Neural cell (in vitro differentiated cells): ENCODE measurements around the gene STAT3. TPM values are rescaled to one million over a fixed set of nuclear protein-coding genes. Genes with fewer than 3 reads are reported as not detected.

Experiments
- H2AFZ ChIP-seq: fragments of 200-600, 300-800 bp; sonication (generic), shearing (Covaris generic); 2 replicates; pipeline ENCODE4 v1.6.0; 2014; ENCODE audit warnings: low read depth, mild to moderate bottlenecking, antibody characterized with exemption, low read length, moderate library complexity
- H3F3A ChIP-seq: fragments of 200-600 bp; shearing (Covaris generic); 2 replicates; pipeline ENCODE4 v1.6.1; 2016; ENCODE audit warnings: mild to moderate bottlenecking, moderate library complexity, mixed read lengths, antibody characterized with exemption, low read length; ENCODE audit not compliant: insufficient read depth, poor library complexity, severe bottlenecking
- H3K27ac ChIP-seq: fragments of 200-600, 300-800 bp; sonication (generic), shearing (Covaris generic); 2 replicates; pipeline ENCODE4 v1.5.1; 2014; ENCODE audit warnings: mild to moderate bottlenecking, low read length, moderate library complexity
- H3K27me3 ChIP-seq: fragments of 300-800, 200-600 bp; sonication (generic), shearing (Covaris generic); 2 replicates; pipeline ENCODE4 v1.6.0; 2014; ENCODE audit warnings: mild to moderate bottlenecking, low read depth, low read length, moderate library complexity; ENCODE audit not compliant: insufficient read depth
- H3K36me3 ChIP-seq: fragments of 300-800, 200-600 bp; sonication (generic), shearing (Covaris generic); 2 replicates; pipeline ENCODE4 v1.5.1; 2014; ENCODE audit warnings: mild to moderate bottlenecking, antibody characterized with exemption, low read length, moderate library complexity; ENCODE audit not compliant: insufficient read depth
- H3K4me2 ChIP-seq: fragments of 300-800, 200-600 bp; sonication (generic), shearing (Covaris generic); 2 replicates; pipeline ENCODE4 v1.6.0; 2014; ENCODE audit warnings: mild to moderate bottlenecking, low read length
- H3K4me3 ChIP-seq: fragments of 300-800, 200-600 bp; sonication (generic), shearing (Covaris generic); 2 replicates; pipeline ENCODE4 v1.5.1; 2014; ENCODE audit warnings: mild to moderate bottlenecking, low read length, moderate library complexity
- H3K79me2 ChIP-seq: fragments of 200-600 bp; shearing (Covaris generic); replicated peaks from 2 replicates; pipeline ENCODE4 v1.6.0; 2014; ENCODE audit warnings: mild to moderate bottlenecking, low read length, moderate library complexity; ENCODE audit not compliant: insufficient read depth
- H3K9ac ChIP-seq: fragments of 300-800, 200-600 bp; sonication (generic), shearing (Covaris generic); 2 replicates; pipeline ENCODE4 v1.6.1; 2016; ENCODE audit warnings: mild to moderate bottlenecking, low read length, mixed read lengths
- H3K9me2 ChIP-seq: fragments of 200-600 bp; shearing (Covaris generic); 2 replicates; pipeline ENCODE4 v1.6.1; 2016; ENCODE audit warnings: mild to moderate bottlenecking, low read length, mixed read lengths; ENCODE audit not compliant: insufficient read depth
- H3K9me3 ChIP-seq: fragments of 200-600, 300-800 bp; sonication (generic), shearing (Covaris generic); 2 replicates; pipeline ENCODE4 v1.6.1; 2016; ENCODE audit warnings: mild to moderate bottlenecking, mixed run types, low read length, moderate library complexity, mixed read lengths
- H4K20me1 ChIP-seq: fragments of 200-600 bp; shearing (Covaris generic); 2 replicates; pipeline ENCODE4 v1.6.1; 2016; ENCODE audit warnings: mild to moderate bottlenecking, mixed run types; ENCODE audit not compliant: insufficient read depth
- CTCF ChIP-seq: fragments of 450-650 bp; IDR thresholded peaks from 2 replicates; pipeline ENCODE4 v1.5.1; 2014; ENCODE audit warnings: antibody characterized with exemption, mild to moderate bottlenecking, moderate library complexity; ENCODE audit not compliant: poor library complexity, severe bottlenecking
- EP300 ChIP-seq: fragments of 450-650 bp; conservative IDR thresholded peaks from 2 replicates; pipeline ENCODE4 v1.6.1; 2014; ENCODE audit warnings: antibody characterized with exemption, mild to moderate bottlenecking, moderate library complexity; ENCODE audit not compliant: poor library complexity, severe bottlenecking
- EZH2 ChIP-seq: fragments of 200-600, 300-800 bp; shearing (Covaris generic), sonication (generic); IDR thresholded peaks from 2 replicates; pipeline ENCODE4 v1.6.1; 2014; ENCODE audit warnings: antibody characterized with exemption, low read length, borderline replicate concordance, mild to moderate bottlenecking; ENCODE audit not compliant: insufficient read depth, poor library complexity, severe bottlenecking
- MXI1 ChIP-seq: fragments of 450-650 bp; conservative IDR thresholded peaks from 2 replicates; pipeline ENCODE4 v1.6.1; 2014; ENCODE audit warnings: antibody characterized with exemption, mild to moderate bottlenecking; ENCODE audit not compliant: poor library complexity, severe bottlenecking
- POLR2AphosphoS5 ChIP-seq: IDR thresholded peaks from 2 replicates; pipeline ENCODE4 v1.6.1; 2012
- RAD21 ChIP-seq: fragments of 450-650 bp; conservative IDR thresholded peaks from 2 replicates; pipeline ENCODE4 v1.6.1; 2014; ENCODE audit warnings: antibody characterized with exemption, mild to moderate bottlenecking, moderate library complexity
- REST ChIP-seq: IDR thresholded peaks from 2 replicates; pipeline ENCODE4 v1.6.1; 2012; ENCODE audit warnings: borderline replicate concordance
- SMC3 ChIP-seq: fragments of 450-650 bp; conservative IDR thresholded peaks from 2 replicates; pipeline ENCODE4 v1.6.1; 2014; ENCODE audit warnings: antibody characterized with exemption, mild to moderate bottlenecking, moderate library complexity; ENCODE audit not compliant: poor library complexity
- polyA plus RNA-seq: library from polyadenylated mRNA; depleted of rRNA; stranded (reverse); fragments of >200 nt; gene quantifications from 2 replicates; pipeline ENCODE4 v1.2.3, GENCODE V29; 2014

The STAT3 gene
- polyA plus RNA-seq, 1 donor from 2014 or later = 24.2 TPM

GRCh38 chr17:42347198-42347597 is 41.0 kb downstream of the STAT3 start:
- H3K27ac ChIP-seq = no peak overlapping the region
- no peaks in the 10 kb centered on the region for H3F3A ChIP-seq
- TF ChIP-seq SMC3 = no peak
- TF ChIP-seq MXI1 = no peak
- no peak for TF ChIP-seq RAD21
- no peak for TF ChIP-seq REST
- no peak for TF ChIP-seq POLR2AphosphoS5
- H3K4me3 ChIP-seq = no peak overlapping the region
- H4K20me1 ChIP-seq = no peaks in the 10 kb centered on the region
- H3K4me2 ChIP-seq = no peak overlapping the region
- H2AFZ ChIP-seq = no peak overlapping the region
- H3K79me2 ChIP-seq = no peaks in the 10 kb centered on the region
- H3K9ac ChIP-seq = no peak overlapping the region
- no peaks in the 10 kb centered on the region for H3K9me2 ChIP-seq
- no peaks in the 10 kb centered on the region for H3K36me3 ChIP-seq
- H3K27me3 ChIP-seq = no peaks in the 10 kb centered on the region
- H3K9me3 ChIP-seq = no peaks in the 10 kb centered on the region

GRCh38 chr17:42346481-42346880 is 41.8 kb downstream of the STAT3 start:
- Histone ChIP-seq H3K79me2 (no peaks in the 10 kb centered on the region), H3K27ac (peak overlapping the region; percentile 64), H3F3A (no peaks in the 10 kb centered on the region), H3K9me2 (no peaks in the 10 kb centered on the region), H3K27me3 (no peaks in the 10 kb centered on the region), H3K36me3 (peaks cover 2% of the 10 kb centered on the region), H3K9me3 (no peaks in the 10 kb centered on the region), H3K4me3 (no peak overlapping the region), H4K20me1 (no peaks in the 10 kb centered on the region), H3K9ac (no peak overlapping the region), H2AFZ (no peak overlapping the region), H3K4me2 (no peak overlapping the region)
- no peak for TF ChIP-seq REST
- TF ChIP-seq SMC3 = no peak
- TF ChIP-seq EZH2 = no peak
- TF ChIP-seq EP300 = no peak
- no peak for TF ChIP-seq RAD21
- TF ChIP-seq MXI1 = no peak
- TF ChIP-seq CTCF = no peak
